HepG2 (cell line): ENCODE data around the gene SPTBN4. TPM values are rescaled to one million over a fixed set of nuclear protein-coding genes. Genes with fewer than 3 reads are reported as not detected.

Experiments used
- AGO2 ChIP-seq: fragments of 200-400 bp; formaldehyde crosslinking; optimal IDR thresholded peaks from 2 replicates; pipeline ENCODE3; 2017; ENCODE audit warnings: mild to moderate bottlenecking, low read depth, low read length, moderate library complexity
- ARID4A ChIP-seq: sonication (generic); formaldehyde crosslinking; IDR thresholded peaks from 2 replicates; pipeline ENCODE4 v1.5.0; 2020; ENCODE audit warnings: mild to moderate bottlenecking, missing genetic modification reagents, borderline replicate concordance
- BCL6 ChIP-seq: IDR thresholded peaks from 2 replicates; pipeline ENCODE4 v1.6.1; 2016; ENCODE audit warnings: missing genetic modification reagents, missing compliant biosample characterization
- CREM ChIP-seq, 2 experiments: sonication (generic) in 1 of 2; formaldehyde crosslinking in 1 of 2; IDR thresholded peaks; 2 replicates each; pipeline versions ENCODE4 v1.4.0 to v1.6.1; 2016 to 2020; ENCODE audit warnings: antibody characterized with exemption in 1 of 2, mild to moderate bottlenecking in 1 of 2, missing genetic modification reagents in 1 of 2
- ELK4 ChIP-seq: sonication (generic); formaldehyde crosslinking; IDR thresholded peaks from 2 replicates; pipeline ENCODE4 v1.9.0; 2021; ENCODE audit warnings: missing genetic modification reagents, borderline replicate concordance
- FOXK2 ChIP-seq: fragments of 450-650 bp; IDR thresholded peaks from 2 replicates; pipeline ENCODE4 v1.6.1; 2016
- GPN1 ChIP-seq: sonication (generic); formaldehyde crosslinking; IDR thresholded peaks from 2 replicates; pipeline ENCODE4 v1.5.1; 2020; ENCODE audit warnings: missing genetic modification reagents, borderline replicate concordance
- HMG20B ChIP-seq: conservative IDR thresholded peaks from 2 replicates; pipeline ENCODE4 v1.6.1; 2016; ENCODE audit warnings: missing genetic modification reagents, missing compliant biosample characterization
- MYC ChIP-seq: sonication (generic); formaldehyde crosslinking; IDR thresholded peaks from 2 replicates; pipeline ENCODE4 v1.9.0; 2021; ENCODE audit warnings: missing genetic modification reagents, borderline replicate concordance
- PCBP2 ChIP-seq: fragments of 200-400 bp; formaldehyde crosslinking; optimal IDR thresholded peaks from 2 replicates; pipeline ENCODE3; 2018; ENCODE audit warnings: low read length, low read depth; ENCODE audit not compliant: poor library complexity, severe bottlenecking
- PRPF4 ChIP-seq: fragments of 200-400 bp; formaldehyde crosslinking; IDR thresholded peaks from 2 replicates; pipeline ENCODE4 v1.6.1; 2016; ENCODE audit warnings: low read length, low read depth; ENCODE audit not compliant: poor library complexity, severe bottlenecking
- SIN3B ChIP-seq: fragments of 150-350 bp; IDR thresholded peaks from 2 replicates; pipeline ENCODE4 v1.6.1; 2014; ENCODE audit warnings: low read length
- SMAD9 ChIP-seq: sonication (generic); formaldehyde crosslinking; IDR thresholded peaks from 2 replicates; pipeline ENCODE4 v1.5.1; 2020; ENCODE audit warnings: mild to moderate bottlenecking, missing genetic modification reagents
- SNRNP70 ChIP-seq: fragments of 200-400 bp; formaldehyde crosslinking; IDR thresholded peaks from 2 replicates; pipeline ENCODE4 v1.6.1; 2017; ENCODE audit warnings: mild to moderate bottlenecking, low read depth, low read length, moderate library complexity
- TMF1 ChIP-seq: sonication (generic); formaldehyde crosslinking; IDR thresholded peaks from 2 replicates; pipeline ENCODE4 v1.8.1; 2022; ENCODE audit warnings: low read depth, missing genetic modification reagents
- TP53 ChIP-seq: sonication (generic); formaldehyde crosslinking; conservative IDR thresholded peaks from 2 replicates; pipeline ENCODE4 v1.4.0; 2020; ENCODE audit warnings: missing genetic modification reagents
- XRCC5 ChIP-seq: fragments of 200-400 bp; formaldehyde crosslinking; optimal IDR thresholded peaks from 2 replicates; pipeline ENCODE3; 2017; ENCODE audit warnings: mild to moderate bottlenecking, low read length
- ZFAT ChIP-seq: sonication (generic); formaldehyde crosslinking; conservative IDR thresholded peaks from 2 replicates; pipeline ENCODE4 v1.8.1; 2023; ENCODE audit warnings: missing genetic modification reagents, inconsistent platforms
- ZFP36L2 ChIP-seq: sonication (generic); formaldehyde crosslinking; IDR thresholded peaks from 2 replicates; pipeline ENCODE4 v1.4.0; 2020; ENCODE audit warnings: missing genetic modification reagents
- ZMYM3 ChIP-seq: sonication (generic); formaldehyde crosslinking; IDR thresholded peaks from 2 replicates; pipeline ENCODE4 v1.5.1; 2020; ENCODE audit warnings: mild to moderate bottlenecking, missing genetic modification reagents
- ZNF234 ChIP-seq: sonication (generic); formaldehyde crosslinking; conservative IDR thresholded peaks from 2 replicates; pipeline ENCODE4 v1.5.1; 2020; ENCODE audit warnings: mild to moderate bottlenecking, missing genetic modification reagents
- ZNF30 ChIP-seq: sonication (generic); formaldehyde crosslinking; IDR thresholded peaks from 2 replicates; pipeline ENCODE4 v1.5.0; 2020; ENCODE audit warnings: mild to moderate bottlenecking, missing genetic modification reagents
- ZNF550 ChIP-seq: sonication (generic); formaldehyde crosslinking; IDR thresholded peaks from 2 replicates; pipeline ENCODE4 v1.4.0; 2020; ENCODE audit warnings: mild to moderate bottlenecking, missing genetic modification reagents, borderline replicate concordance
- ZNF567 ChIP-seq: sonication (generic); formaldehyde crosslinking; IDR thresholded peaks from 2 replicates; pipeline ENCODE4 v1.8.1; 2023; ENCODE audit warnings: mild to moderate bottlenecking, missing genetic modification reagents, borderline replicate concordance
- ZNF570 ChIP-seq: sonication (generic); formaldehyde crosslinking; IDR thresholded peaks from 2 replicates; pipeline ENCODE4 v1.4.0; 2020; ENCODE audit warnings: mild to moderate bottlenecking, missing genetic modification reagents, borderline replicate concordance
- ZNF75D ChIP-seq: sonication (generic); formaldehyde crosslinking; IDR thresholded peaks from 2 replicates; pipeline ENCODE4 v1.8.1; 2023; ENCODE audit warnings: missing genetic modification reagents, mild to moderate bottlenecking, borderline replicate concordance
- ZNF816 ChIP-seq: sonication (generic); formaldehyde crosslinking; IDR thresholded peaks from 2 replicates; pipeline ENCODE4 v1.8.0; 2022; ENCODE audit warnings: missing genetic modification reagents, mild to moderate bottlenecking, borderline replicate concordance
- polyA plus RNA-seq, 8 experiments: library from polyadenylated mRNA; depleted of rRNA in 3 of 8; stranded (reverse) in 7 of 8; unstranded in 1 of 8; fragments of >200 nt; fragmentation: Illumina TruSeq in 4 of 8; extraction: Trizol in 4 of 8; gene quantifications; 2 replicates each; pipeline versions ENCODE4 v1.2.1 to v1.2.3, GENCODE V29; 2011 to 2016; ENCODE audit warnings: low read depth in 4 of 8, missing spikeins in 1 of 8, mixed read lengths in 1 of 8; ENCODE audit not compliant: insufficient read depth in 1 of 8
- total RNA-seq, 5 experiments: library from RNA; depleted of rRNA; stranded (reverse); fragments of >200 nt; fragmentation: Illumina TruSeq; extraction: Trizol; gene quantifications; 2 replicates each; pipeline ENCODE4 v1.2.3, GENCODE V29; 2016; ENCODE audit warnings: low read depth in 1 of 5

The SPTBN4 gene
- total and polyA plus RNA-seq, 2 of the 13 experiments (the other 11 are each of a cell fraction or from before 2014, with no cell fraction given), result 0.11 TPM

- no peak for TF ChIP-seq AGO2
- no peak for TF ChIP-seq TMF1 (CRISPR knock-in tag)
- TF ChIP-seq ZNF30 (CRISPR knock-in tag), result 0 out of 2 replicates have a peak, but pooled peaks have one; percentile 60
- TF ChIP-seq ZNF816 (CRISPR knock-in tag), result no peak
- peak; percentile 63; the same call in 1 of the 2 replicates for TF ChIP-seq MYC (CRISPR knock-in tag)
- no peak for TF ChIP-seq SMAD9 (CRISPR knock-in tag)
- no peak for TF ChIP-seq CREM (IDR thresholded peaks at IDR 0.05)
- TF ChIP-seq CREM (CRISPR knock-in tag; IDR thresholded peaks at IDR 0.05), result no peak
- no peak for TF ChIP-seq ZFP36L2 (CRISPR knock-in tag)
- no peak for TF ChIP-seq ZNF550 (CRISPR knock-in tag)
- peak; percentile 62; the same call in 1 of the 2 replicates for TF ChIP-seq ARID4A
- TF ChIP-seq ZNF75D, result no peak
- TF ChIP-seq BCL6 (CRISPR knock-in tag), result peak; percentile 6; the same call in 1 of the 2 replicates
- no peak for TF ChIP-seq HMG20B (CRISPR knock-in tag)
- peak; percentile 32 for TF ChIP-seq XRCC5
- TF ChIP-seq ELK4 (CRISPR knock-in tag), result no peak
- TF ChIP-seq SIN3B, result no peak
- TF ChIP-seq ZMYM3 (CRISPR knock-in tag), result no peak
- TF ChIP-seq ZFAT (CRISPR knock-in tag), result no peak
- 0 out of 2 replicates have a peak, but pooled peaks have one; percentile 50 for TF ChIP-seq ZNF234 (CRISPR knock-in tag)
- no peak for TF ChIP-seq ZNF570 (CRISPR knock-in tag)
- TF ChIP-seq SNRNP70, result no peak
- TF ChIP-seq FOXK2, result no peak
- TF ChIP-seq GPN1 (CRISPR knock-in tag), result no peak
- TF ChIP-seq PRPF4, result no peak
- no peak for TF ChIP-seq ZNF567 (CRISPR knock-in tag)
- TF ChIP-seq PCBP2, result no peak
- no peak for TF ChIP-seq TP53 (CRISPR knock-in tag)
These were observed 138.6 kb downstream of the SPTBN4 start (continued) for GRCh38 chr19:40605216-40605971.
